Transverse colon (tissue), 4 donors: ENCODE results near the gene DNASE1. TPM values are rescaled to one million over a fixed set of nuclear protein-coding genes. Genes with fewer than 3 reads are reported as not detected.

Source experiments
- DNase-seq: peaks from one replicate; pipeline ENCODE4 v3.0.0-alpha.2; 2019
- H3K27ac ChIP-seq, 4 donors: fragments of 200-600 bp; sonication (generic); 2 replicates each; pipeline ENCODE4 v1.5.1; 2016 to 2018; ENCODE audit warnings: inconsistent platforms in 4 of 4
- H3K27me3 ChIP-seq: fragments of 200-600 bp; sonication (generic); 2 replicates; pipeline ENCODE4 v1.5.1; 2017; ENCODE audit warnings: inconsistent platforms
- H3K36me3 ChIP-seq, 4 donors: fragments of 200-600 bp; sonication (generic); 2 replicates each; pipeline ENCODE4 v1.5.1; 2017 to 2019; ENCODE audit warnings: inconsistent platforms in 4 of 4
- H3K4me1 ChIP-seq, 4 donors: fragments of 200-600 bp; sonication (generic); 2 replicates each; pipeline ENCODE4 v1.5.1; 2017 to 2020; ENCODE audit warnings: inconsistent platforms in 4 of 4
- H3K4me3 ChIP-seq, 4 donors: fragments of 200-600 bp; sonication (generic); 1 replicate in 1 of 4; 2 replicates in 3 of 4; pipeline versions ENCODE4 v1.5.1 to v1.6.1; 2017 to 2019; ENCODE audit warnings: inconsistent platforms in 4 of 4
- H3K9me3 ChIP-seq, 2 donors: fragments of 200-600 bp; sonication (generic); 2 replicates each; pipeline ENCODE4 v1.5.1; 2017 to 2019; ENCODE audit warnings: inconsistent platforms in 2 of 2
- EP300 ChIP-seq: sonication (generic); formaldehyde crosslinking; IDR thresholded peaks from one replicate; pipeline ENCODE4 v1.6.1; 2017; ENCODE audit warnings: antibody characterized with exemption, low read depth
- POLR2A ChIP-seq: fragments of 450-650 bp; IDR thresholded peaks from one replicate; pipeline ENCODE4 v1.6.1; 2016; ENCODE audit warnings: antibody characterized with exemption, mild to moderate bottlenecking, moderate library complexity
- POLR2AphosphoS5 ChIP-seq, 3 donors: sonication (generic); formaldehyde crosslinking; IDR thresholded peaks; one replicate each; pipeline ENCODE4 v1.6.1; 2016; ENCODE audit warnings: antibody characterized with exemption in 3 of 3
- WGBS, 2 donors: methylation state at CpG; one replicate each; pipeline ENCODE4 v1.1.5; 2018; ENCODE audit warnings: low coverage in 1 of 2; 5-methylcytosine and 5-hydroxymethylcytosine counted together
- in situ Hi-C, 4 donors: fragments of 200-750 bp; cut with MboI; loops; one replicate each; pipeline versions ENCODE4 v1.15.0 to v1.15.1; 2017; ENCODE audit warnings: low sequenced_read_pairs in 3 of 4, low pct_ligation_motif_present in 1 of 4, low pct_unique_long_range_greater_than_20kb in 1 of 4
- intact Hi-C: fragments of 100-400 bp; cut with DNase I; formaldehyde crosslinking; loops from one replicate; pipeline ENCODE4 v1.15.1; 2023; ENCODE audit warnings: low total_unique reads
- total RNA-seq, 4 donors: library from RNA; depleted of rRNA; stranded (reverse); fragments of >200 nt; gene quantifications; one replicate each; pipeline ENCODE4 v1.1.0, GENCODE V29; 2016
- TF ChIP-seq, protein P1 (sequence below), 5 experiments: fragments of 200-600 bp in 3 of 5; fragments of 450-650 bp in 2 of 5; sonication (generic) in 3 of 5; IDR thresholded peaks; 1 replicate in 2 of 5; 2 replicates in 3 of 5; pipeline ENCODE4 v1.5.1; 2016 to 2017; ENCODE audit warnings: antibody characterized with exemption in 5 of 5, inconsistent platforms in 3 of 5, mild to moderate bottlenecking in 2 of 5, moderate library complexity in 1 of 5

DNASE1 gene
- total RNA-seq, 4 donors from 2014 or later, result 27.3 to 139 (median 36.5) TPM

DNA sequence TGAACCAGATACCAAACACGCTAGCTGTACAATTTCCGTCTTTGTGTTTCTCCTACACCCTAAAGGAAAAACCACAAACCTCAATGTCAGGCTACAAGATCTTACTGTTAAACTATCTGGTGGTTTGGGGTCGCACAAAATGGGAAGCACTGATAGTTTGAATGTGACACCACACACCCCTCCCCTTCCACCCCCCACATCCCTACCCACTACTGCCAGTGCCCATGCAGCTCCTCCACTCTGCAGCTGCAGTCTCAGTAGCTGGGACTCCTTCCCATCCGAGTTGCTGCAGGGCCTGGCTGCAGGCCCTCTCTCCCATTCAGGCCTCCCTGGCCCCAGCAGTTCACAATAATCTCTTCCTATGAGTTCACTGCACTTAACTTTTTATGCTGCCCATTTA is 44.5 kb downstream of the DNASE1 start:
- Histone ChIP-seq H3K27ac (no peak overlapping the region), H3K36me3 (no peaks in the 10 kb centered on the region), H3K9me3 (no peaks in the 10 kb centered on the region), H3K4me1 (no peaks in the 10 kb centered on the region), H3K27me3 (no peaks in the 10 kb centered on the region), H3K4me3 (no peak overlapping the region)
- intact Hi-C loops (no loop called here), in situ Hi-C loops (loop anchor here in 3 of 4 donors (5.0 to 25.0 kb wide), 3 partner anchors 176 to 188 kb away; partner anchors contain the start of gene CREBBP (in 1 of the 3))
- 63 to 100% methylated on average over 1 to 4 of the region's 4 CpGs for WGBS, 2 donors
- no peak for DNase-seq
- no peak for TF ChIP-seq POLR2AphosphoS5 (IDR thresholded peaks at IDR 0.05)

DNA sequence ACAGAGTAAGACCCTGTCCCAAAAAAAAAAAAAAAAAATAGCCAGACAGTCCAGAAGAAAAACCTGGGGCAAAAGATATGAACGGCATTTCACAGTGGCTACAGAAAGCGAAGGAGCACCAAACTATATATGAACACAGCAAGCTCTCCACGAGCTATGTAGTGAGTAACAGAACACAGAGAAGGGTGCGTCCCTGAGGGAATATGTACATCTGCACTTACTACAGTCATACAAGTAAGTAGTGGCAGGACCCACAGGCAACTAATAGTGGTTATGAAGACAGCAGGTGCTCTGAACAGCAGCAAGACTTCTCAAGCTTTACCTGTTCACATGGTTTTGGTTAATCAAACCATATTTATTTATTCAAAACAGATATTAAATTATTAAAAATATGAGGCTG is 47.0 kb downstream of the DNASE1 start:
- no peaks in the 10 kb centered on the region for H3K4me1 ChIP-seq
- H3K27me3 ChIP-seq, result no peaks in the 10 kb centered on the region
- no peak overlapping the region for H3K27ac ChIP-seq
- H3K9me3 ChIP-seq, result no peaks in the 10 kb centered on the region
- DNase-seq, result no peak
- in situ Hi-C loops (no loop called here), intact Hi-C loops (no loop called here)
- TF ChIP-seq, protein P1, sequence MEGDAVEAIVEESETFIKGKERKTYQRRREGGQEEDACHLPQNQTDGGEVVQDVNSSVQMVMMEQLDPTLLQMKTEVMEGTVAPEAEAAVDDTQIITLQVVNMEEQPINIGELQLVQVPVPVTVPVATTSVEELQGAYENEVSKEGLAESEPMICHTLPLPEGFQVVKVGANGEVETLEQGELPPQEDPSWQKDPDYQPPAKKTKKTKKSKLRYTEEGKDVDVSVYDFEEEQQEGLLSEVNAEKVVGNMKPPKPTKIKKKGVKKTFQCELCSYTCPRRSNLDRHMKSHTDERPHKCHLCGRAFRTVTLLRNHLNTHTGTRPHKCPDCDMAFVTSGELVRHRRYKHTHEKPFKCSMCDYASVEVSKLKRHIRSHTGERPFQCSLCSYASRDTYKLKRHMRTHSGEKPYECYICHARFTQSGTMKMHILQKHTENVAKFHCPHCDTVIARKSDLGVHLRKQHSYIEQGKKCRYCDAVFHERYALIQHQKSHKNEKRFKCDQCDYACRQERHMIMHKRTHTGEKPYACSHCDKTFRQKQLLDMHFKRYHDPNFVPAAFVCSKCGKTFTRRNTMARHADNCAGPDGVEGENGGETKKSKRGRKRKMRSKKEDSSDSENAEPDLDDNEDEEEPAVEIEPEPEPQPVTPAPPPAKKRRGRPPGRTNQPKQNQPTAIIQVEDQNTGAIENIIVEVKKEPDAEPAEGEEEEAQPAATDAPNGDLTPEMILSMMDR (IDR thresholded peaks at IDR 0.05), result no peak
- TF ChIP-seq POLR2A, result no peak
- no peak for TF ChIP-seq POLR2AphosphoS5 (IDR thresholded peaks at IDR 0.05)
- no peak for TF ChIP-seq EP300
- H3K4me3 ChIP-seq, result no peak overlapping the region
- no peaks in the 10 kb centered on the region for H3K36me3 ChIP-seq
- 86 to 90% methylated on average over 4 of the region's 4 CpGs for WGBS, 2 donors

DNA sequence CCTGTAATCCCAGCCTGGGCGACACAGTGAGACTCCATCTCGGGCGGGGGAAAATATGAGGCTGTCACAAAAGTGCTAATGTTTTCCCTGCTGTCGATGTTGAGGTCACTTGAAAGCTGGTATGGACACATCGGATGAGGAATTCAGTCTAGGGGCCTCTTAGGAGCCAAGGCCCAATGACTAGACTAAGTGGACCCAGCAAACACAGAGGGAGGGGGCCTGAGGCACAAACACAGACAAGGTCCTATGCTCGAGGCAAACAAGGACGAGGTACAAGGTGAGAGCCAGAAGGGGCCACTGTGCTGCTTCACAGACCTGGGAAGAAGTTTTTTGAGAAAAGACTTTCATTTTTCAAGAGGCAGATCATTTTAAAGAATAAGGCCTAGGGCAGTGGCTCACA is 47.6 kb downstream of the DNASE1 start:
- H3K9me3 ChIP-seq, result no peaks in the 10 kb centered on the region
- TF ChIP-seq POLR2AphosphoS5 (IDR thresholded peaks at IDR 0.05), result no peak
- no peak for TF ChIP-seq EP300
- TF ChIP-seq, protein P1 (IDR thresholded peaks at IDR 0.05), result no peak
- no peak for TF ChIP-seq POLR2A
- intact Hi-C loops (no loop called here), in situ Hi-C loops (no loop called here)
- no peaks in the 10 kb centered on the region for H3K36me3 ChIP-seq
- no peaks in the 10 kb centered on the region for H3K27me3 ChIP-seq
- no peak for DNase-seq
- 89 to 96% methylated on average over 4 to 7 of the region's 7 CpGs for WGBS, 2 donors
- H3K4me3 ChIP-seq, result no peak overlapping the region
- no peak overlapping the region for H3K27ac ChIP-seq
- no peaks in the 10 kb centered on the region for H3K4me1 ChIP-seq

- no peak for TF ChIP-seq EP300
- TF ChIP-seq POLR2AphosphoS5 (IDR thresholded peaks at IDR 0.05), result no peak
- TF ChIP-seq POLR2A, result no peak
- no peak overlapping the region for H3K4me3 ChIP-seq
- H3K4me1 ChIP-seq, result no peaks in the 10 kb centered on the region
- no peaks in the 10 kb centered on the region for H3K36me3 ChIP-seq
- intact Hi-C loops, result no loop called here
- no peak overlapping the region for H3K27ac ChIP-seq
- in situ Hi-C loops, result no loop called here
- 92 to 94% methylated on average over 2 to 10 of the region's 10 CpGs for WGBS, 2 donors
- H3K9me3 ChIP-seq, result no peaks in the 10 kb centered on the region
- H3K27me3 ChIP-seq, result no peaks in the 10 kb centered on the region
- DNase-seq, result no peak
Observed at GRCh38 chr16:3706253-3707012, 51.9 kb downstream of the DNASE1 start.

Other genes starting within 250 kb of the DNASE1 start
- 1 to 10 TPM in 2 of 4 donors, under 1 TPM in 2; 0.37 to 2.4 (median 0.91) TPM for gene ZNF597, start 211.2 kb upstream of the DNASE1 start, total RNA-seq
- 100 to 1,000 TPM in 1 of 4 donors, 10 to 100 TPM in 3; 57.3 to 247 (median 72.9) TPM for gene NAA60, start 211.0 kb upstream of the DNASE1 start, total RNA-seq
- gene C16orf90, start 159.2 kb upstream of the DNASE1 start, total RNA-seq, result not detected
- gene CLUAP1, start 153.7 kb upstream of the DNASE1 start, total RNA-seq, result 10 to 100 TPM in 1 of 4 donors, 1 to 10 TPM in 3; 3.4 to 84.0 (median 8.4) TPM
- gene NLRC3, start 77.3 kb upstream of the DNASE1 start, total RNA-seq, result 10 to 100 TPM in 1 of 4 donors, 1 to 10 TPM in 3; 2.3 to 12.3 (median 5.1) TPM
- gene SLX4, start 43.1 kb upstream of the DNASE1 start, total RNA-seq, result 10 to 100 TPM in 1 of 4 donors, 1 to 10 TPM in 3; 3.0 to 11.5 (median 4.9) TPM
- 100 to 1,000 TPM in 1 of 4 donors, 10 to 100 TPM in 3; 31.8 to 231 (median 57.1) TPM for gene TRAP1, start 62.8 kb downstream of the DNASE1 start, total RNA-seq
- 100 to 1,000 TPM in 2 of 4 donors, 10 to 100 TPM in 2; 52.4 to 235 (median 98.7) TPM for gene CREBBP, start 226.0 kb downstream of the DNASE1 start, total RNA-seq